Measurements from ENCODE around the gene SKAP1. TPM values are rescaled to one million over a fixed set of nuclear protein-coding genes. Genes with fewer than 3 reads are reported as not detected.

The SKAP1 gene
- total RNA-seq, 4 donors from 2014 or later: 1.1 to 1.7 (median 1.2) TPM

DNA sequence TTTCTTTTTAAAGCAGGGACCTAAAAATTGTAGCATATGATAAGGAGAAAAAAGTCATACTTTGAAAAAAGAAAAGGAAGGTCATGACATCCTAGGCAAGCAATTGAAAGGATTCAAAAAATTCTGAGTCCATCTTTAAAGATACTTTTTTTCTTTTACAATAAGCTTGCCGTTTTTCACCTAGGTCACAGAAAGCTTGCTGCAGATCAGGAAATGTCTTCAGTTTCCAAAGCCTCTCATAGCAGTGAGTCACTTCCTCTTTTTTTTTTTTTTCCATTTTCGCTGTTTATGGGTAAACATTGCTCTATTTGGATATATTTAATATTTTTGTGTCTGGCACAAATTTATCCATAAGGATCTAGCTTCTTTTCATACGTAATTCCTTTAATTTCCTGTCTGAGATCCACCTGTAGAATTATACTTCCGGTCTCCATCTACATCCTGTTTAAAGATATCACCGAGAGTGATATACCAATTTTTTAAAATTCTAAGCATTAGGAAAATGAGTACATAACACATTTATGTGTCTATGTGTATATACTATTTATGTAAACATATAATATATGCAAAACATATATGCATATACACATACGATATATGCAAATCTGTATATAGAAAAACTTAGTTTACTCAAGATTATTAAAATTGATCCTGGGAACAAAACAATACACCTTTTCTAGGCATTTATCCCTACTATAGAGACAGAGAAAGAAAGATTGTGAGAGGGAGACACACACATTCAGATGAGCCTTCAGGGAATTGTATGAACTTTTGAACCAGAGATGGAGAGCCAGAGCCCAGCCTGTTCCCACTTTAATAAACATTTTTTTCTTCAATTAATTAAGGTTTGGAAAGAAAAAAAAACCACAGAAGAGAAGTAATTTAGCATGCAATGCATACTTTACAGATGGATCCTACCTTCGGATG is 134.4 kb downstream of the SKAP1 start:
- intact Hi-C loops (cut with DNase I): no loop called here
- Histone ChIP-seq H3K36me3 (no peaks in the 10 kb centered on the region), H3K27me3 (peaks cover 0 to 48% (median 10%) of the 10 kb centered on the region in 4 donors), H3K27ac (replicated peaks in 1 of 4) (no peak overlapping the region), H3K9me3 (no peaks in the 10 kb centered on the region), H3K4me3 (no peak overlapping the region), H3K4me1 (no peaks in the 10 kb centered on the region)
- DNase-seq (ENCODE audit: extremely low spot score): no peak
- WGBS: 53% methylated on average over 7 of the region's 7 CpGs
- TF ChIP-seq EP300 (IDR thresholded peaks at IDR 0.05) (no peak), POLR2AphosphoS5 (IDR thresholded peaks at IDR 0.05) (no peak), POLR2A (IDR thresholded peaks at IDR 0.05; ENCODE audit: low read depth) (no peak)
- TF ChIP-seq, protein P1, sequence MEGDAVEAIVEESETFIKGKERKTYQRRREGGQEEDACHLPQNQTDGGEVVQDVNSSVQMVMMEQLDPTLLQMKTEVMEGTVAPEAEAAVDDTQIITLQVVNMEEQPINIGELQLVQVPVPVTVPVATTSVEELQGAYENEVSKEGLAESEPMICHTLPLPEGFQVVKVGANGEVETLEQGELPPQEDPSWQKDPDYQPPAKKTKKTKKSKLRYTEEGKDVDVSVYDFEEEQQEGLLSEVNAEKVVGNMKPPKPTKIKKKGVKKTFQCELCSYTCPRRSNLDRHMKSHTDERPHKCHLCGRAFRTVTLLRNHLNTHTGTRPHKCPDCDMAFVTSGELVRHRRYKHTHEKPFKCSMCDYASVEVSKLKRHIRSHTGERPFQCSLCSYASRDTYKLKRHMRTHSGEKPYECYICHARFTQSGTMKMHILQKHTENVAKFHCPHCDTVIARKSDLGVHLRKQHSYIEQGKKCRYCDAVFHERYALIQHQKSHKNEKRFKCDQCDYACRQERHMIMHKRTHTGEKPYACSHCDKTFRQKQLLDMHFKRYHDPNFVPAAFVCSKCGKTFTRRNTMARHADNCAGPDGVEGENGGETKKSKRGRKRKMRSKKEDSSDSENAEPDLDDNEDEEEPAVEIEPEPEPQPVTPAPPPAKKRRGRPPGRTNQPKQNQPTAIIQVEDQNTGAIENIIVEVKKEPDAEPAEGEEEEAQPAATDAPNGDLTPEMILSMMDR (IDR thresholded peaks at IDR 0.05): no peak

DNA sequence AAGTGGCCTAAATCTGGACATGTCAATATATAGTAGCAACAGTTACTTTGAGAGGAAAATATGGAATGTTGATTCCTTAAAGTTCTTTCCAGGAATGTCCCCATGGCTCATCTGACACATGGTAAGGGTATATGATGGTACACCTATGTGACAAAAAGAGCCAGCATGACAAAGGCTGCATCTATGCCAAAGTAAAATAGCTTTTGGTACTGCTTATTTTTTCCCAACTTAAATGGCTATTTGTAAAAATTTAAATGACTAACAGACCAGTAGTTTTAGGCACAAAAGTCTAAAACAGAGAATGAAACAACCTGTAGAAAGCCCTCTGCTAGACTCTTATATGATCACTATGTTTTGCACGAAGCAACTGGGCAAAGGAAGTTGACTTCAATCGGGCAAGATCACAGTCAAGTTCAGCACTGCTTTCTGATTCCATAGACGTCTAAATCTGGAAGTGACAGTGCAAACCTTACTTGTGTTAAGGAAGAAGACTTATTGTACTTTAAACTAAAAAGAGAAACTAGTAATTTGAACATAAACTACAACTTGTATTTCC is 135.1 kb downstream of the SKAP1 start:
- no peak overlapping the region for H3K27ac ChIP-seq (replicated peaks in 1 of 4)
- H3K4me1 ChIP-seq: no peaks in the 10 kb centered on the region
- intact Hi-C loops (cut with DNase I): no loop called here
- H3K4me3 ChIP-seq: no peak overlapping the region
- WGBS: 20% methylated on average over 3 of the region's 3 CpGs
- H3K27me3 ChIP-seq: peaks cover 0 to 49% (median 10%) of the 10 kb centered on the region in 4 donors
- H3K9me3 ChIP-seq: no peaks in the 10 kb centered on the region
- TF ChIP-seq, protein P1 (IDR thresholded peaks at IDR 0.05): no peak
- TF ChIP-seq POLR2A (IDR thresholded peaks at IDR 0.05; ENCODE audit: low read depth) (no peak), POLR2AphosphoS5 (IDR thresholded peaks at IDR 0.05) (no peak), EP300 (IDR thresholded peaks at IDR 0.05) (no peak)
- no peak for DNase-seq (ENCODE audit: extremely low spot score)
- no peaks in the 10 kb centered on the region for H3K36me3 ChIP-seq

DNA sequence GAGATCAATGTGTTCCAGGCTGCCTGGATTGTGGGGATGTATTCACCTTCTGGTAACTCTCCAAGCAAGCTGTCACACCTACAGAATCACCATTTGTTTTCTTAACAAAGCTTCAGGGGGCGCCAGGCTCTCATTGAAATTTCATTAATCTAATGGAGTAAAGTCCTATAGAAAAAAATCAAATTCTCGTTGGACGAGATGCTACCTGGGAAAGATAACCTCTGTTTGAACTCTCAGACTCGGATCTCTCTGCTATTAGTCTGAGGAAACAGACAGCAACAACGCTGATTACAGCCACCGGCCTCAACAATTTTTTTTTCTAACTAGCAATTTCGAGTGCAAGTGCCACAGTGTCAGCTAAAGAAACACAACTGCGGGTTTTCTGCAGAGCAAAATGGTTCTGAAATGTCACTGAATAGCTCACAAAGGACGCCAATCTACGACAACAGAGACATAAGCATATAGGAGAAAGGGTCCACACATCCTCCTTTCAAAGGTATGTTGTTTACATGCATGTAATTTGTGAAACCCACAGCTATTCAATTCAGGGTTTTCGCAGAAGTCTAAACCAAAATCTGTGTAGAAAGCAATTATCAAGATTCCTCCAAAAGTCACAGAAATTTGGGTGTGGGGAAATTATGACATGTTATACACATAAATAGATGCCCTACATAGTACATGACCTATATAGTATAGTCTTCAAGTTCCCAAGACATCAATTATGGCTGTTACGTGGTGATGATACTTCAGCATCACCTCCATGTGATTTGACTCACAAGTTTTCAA is 135.8 kb downstream of the SKAP1 start:
- no peak for DNase-seq (ENCODE audit: extremely low spot score)
- TF ChIP-seq EP300 (IDR thresholded peaks at IDR 0.05) (no peak), POLR2A (IDR thresholded peaks at IDR 0.05; ENCODE audit: low read depth) (no peak), POLR2AphosphoS5 (IDR thresholded peaks at IDR 0.05) (no peak)
- TF ChIP-seq, protein P1 (IDR thresholded peaks at IDR 0.05): no peak
- WGBS: 52% methylated on average over 12 of the region's 12 CpGs
- H3K36me3 ChIP-seq: no peaks in the 10 kb centered on the region
- no peaks in the 10 kb centered on the region for H3K4me1 ChIP-seq
- no peak overlapping the region for H3K27ac ChIP-seq (replicated peaks in 1 of 4)
- no peak overlapping the region for H3K4me3 ChIP-seq
- intact Hi-C loops (cut with DNase I): no loop called here
- no peaks in the 10 kb centered on the region for H3K9me3 ChIP-seq
- H3K27me3 ChIP-seq: peaks cover 0 to 50% (median 10%) of the 10 kb centered on the region in 4 donors

DNA sequence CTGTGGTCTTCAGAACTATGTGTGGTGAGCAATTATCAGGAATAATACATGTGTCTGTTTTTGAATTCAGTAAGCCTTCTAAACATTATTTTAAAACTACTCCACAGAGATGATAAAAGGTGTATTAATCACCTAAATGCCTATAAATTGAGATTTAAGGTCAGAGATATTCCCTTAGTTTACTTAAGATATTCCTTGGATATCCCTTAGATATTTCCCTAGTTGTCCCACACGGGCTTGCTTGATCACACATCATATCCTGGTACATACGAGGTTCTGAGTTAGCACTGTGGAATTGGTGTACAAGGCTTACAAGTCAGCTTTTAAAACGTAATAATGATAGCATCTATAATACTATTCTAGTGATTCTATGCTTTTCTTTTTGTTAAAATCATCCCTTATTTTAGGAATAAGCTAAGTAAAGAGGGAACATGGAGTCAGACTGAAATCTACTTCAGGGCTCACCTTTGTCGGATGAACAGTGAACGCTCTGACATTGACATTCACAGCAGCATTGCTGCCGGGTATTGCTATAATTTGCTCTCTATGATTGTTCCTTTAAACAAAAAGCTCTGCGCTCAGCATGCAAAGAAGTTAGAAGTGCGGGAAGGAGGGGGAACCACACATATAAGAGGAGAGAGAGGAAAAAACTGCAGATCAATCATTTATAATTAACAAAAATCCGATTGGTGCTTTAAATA is 136.5 kb downstream of the SKAP1 start:
- no peaks in the 10 kb centered on the region for H3K36me3 ChIP-seq
- TF ChIP-seq, protein P1 (IDR thresholded peaks at IDR 0.05): no peak
- TF ChIP-seq POLR2AphosphoS5 (IDR thresholded peaks at IDR 0.05) (no peak), POLR2A (IDR thresholded peaks at IDR 0.05; ENCODE audit: low read depth) (no peak), EP300 (IDR thresholded peaks at IDR 0.05) (no peak)
- no peak for DNase-seq (ENCODE audit: extremely low spot score)
- no peaks in the 10 kb centered on the region for H3K4me1 ChIP-seq
- intact Hi-C loops (cut with DNase I): no loop called here
- H3K4me3 ChIP-seq: no peak overlapping the region
- no peak overlapping the region for H3K27ac ChIP-seq (replicated peaks in 1 of 4)
- no peaks in the 10 kb centered on the region for H3K9me3 ChIP-seq
- H3K27me3 ChIP-seq: peaks cover 0 to 58% (median 10%) of the 10 kb centered on the region in 4 donors
- WGBS: 37% methylated on average over 9 of the region's 9 CpGs

Measured in esophagus muscularis mucosa (tissue), 4 donors.